ENCODE results near the gene FAM149A. TPM values are rescaled to one million over a fixed set of nuclear protein-coding genes. Genes with fewer than 3 reads are reported as not detected.

The FAM149A gene
- total and polyA plus RNA-seq, 10 donors, result 0.61 to 7.3 (median 3.2) TPM

DNA sequence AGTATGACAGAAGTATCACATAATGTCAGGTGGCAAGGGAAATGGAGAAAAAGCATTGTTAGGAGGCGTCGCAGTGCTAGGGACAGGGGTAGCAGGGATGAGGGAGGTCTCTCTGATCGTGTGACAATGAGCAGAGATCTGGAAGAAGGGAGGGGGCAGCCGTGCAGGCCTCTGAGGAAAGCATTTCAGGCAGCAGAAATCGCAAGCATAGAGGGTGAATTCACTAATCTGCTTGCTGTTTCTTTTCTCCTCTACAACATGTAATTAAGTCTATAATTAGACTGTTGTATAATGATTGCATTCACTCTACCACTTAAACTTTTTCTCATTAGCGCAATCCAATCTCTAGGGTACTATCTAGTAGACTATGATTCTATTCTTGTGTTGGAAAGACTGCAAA is 96.0 kb downstream of the FAM149A start:
- H3K27ac ChIP-seq, result no peak overlapping the region
- H3K36me3 ChIP-seq, result peaks cover 0 to 30% (median 4%) of the 10 kb centered on the region in 6 donors
- peaks cover 0 to 35% (median 9%) of the 10 kb centered on the region in 6 donors for H3K4me1 ChIP-seq
- H3K4me3 ChIP-seq, result no peak overlapping the region
- no peaks in the 10 kb centered on the region for H3K9me3 ChIP-seq
- WGBS, 5 donors, result 88 to 95% (median 91%) methylated on average over 6 of the region's 6 CpGs
- H3K27me3 ChIP-seq (replicated peaks in 1 of 7), result no peaks in the 10 kb centered on the region
- no peak for DNase-seq
- intact Hi-C loops (cut with DNase I; ENCODE audit: low total_unique reads), result no loop called here
- TF ChIP-seq POLR2A (IDR thresholded peaks at IDR 0.05) (no peak), POLR2AphosphoS5 (IDR thresholded peaks at IDR 0.05) (no peak)
- TF ChIP-seq, protein P1, sequence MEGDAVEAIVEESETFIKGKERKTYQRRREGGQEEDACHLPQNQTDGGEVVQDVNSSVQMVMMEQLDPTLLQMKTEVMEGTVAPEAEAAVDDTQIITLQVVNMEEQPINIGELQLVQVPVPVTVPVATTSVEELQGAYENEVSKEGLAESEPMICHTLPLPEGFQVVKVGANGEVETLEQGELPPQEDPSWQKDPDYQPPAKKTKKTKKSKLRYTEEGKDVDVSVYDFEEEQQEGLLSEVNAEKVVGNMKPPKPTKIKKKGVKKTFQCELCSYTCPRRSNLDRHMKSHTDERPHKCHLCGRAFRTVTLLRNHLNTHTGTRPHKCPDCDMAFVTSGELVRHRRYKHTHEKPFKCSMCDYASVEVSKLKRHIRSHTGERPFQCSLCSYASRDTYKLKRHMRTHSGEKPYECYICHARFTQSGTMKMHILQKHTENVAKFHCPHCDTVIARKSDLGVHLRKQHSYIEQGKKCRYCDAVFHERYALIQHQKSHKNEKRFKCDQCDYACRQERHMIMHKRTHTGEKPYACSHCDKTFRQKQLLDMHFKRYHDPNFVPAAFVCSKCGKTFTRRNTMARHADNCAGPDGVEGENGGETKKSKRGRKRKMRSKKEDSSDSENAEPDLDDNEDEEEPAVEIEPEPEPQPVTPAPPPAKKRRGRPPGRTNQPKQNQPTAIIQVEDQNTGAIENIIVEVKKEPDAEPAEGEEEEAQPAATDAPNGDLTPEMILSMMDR (IDR thresholded peaks at IDR 0.05 in 8 of 11, conservative IDR thresholded peaks at IDR 0.05 in 3 of 11), result no peak

DNA sequence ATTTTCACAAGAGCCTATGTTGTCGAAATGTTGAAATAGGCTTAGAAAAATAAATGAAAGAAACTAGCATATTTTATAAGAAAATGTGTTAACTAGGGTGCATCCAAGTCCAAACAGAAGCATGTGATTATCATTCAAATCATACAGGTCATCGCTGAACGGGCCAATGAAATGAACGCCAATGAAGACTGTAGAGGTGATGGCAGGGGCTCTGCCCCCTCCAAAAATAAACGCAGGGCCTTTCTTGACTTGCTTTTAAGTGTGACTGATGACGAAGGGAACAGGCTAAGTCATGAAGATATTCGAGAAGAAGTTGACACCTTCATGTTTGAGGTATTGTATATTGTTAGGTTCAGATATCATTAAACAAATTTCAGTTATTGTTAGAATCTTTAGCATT is 96.5 kb downstream of the FAM149A start:
- Histone ChIP-seq H3K4me1 (peaks cover 0 to 35% (median 9%) of the 10 kb centered on the region in 6 donors), H3K9me3 (no peaks in the 10 kb centered on the region), H3K4me3 (no peak overlapping the region), H3K27me3 (replicated peaks in 1 of 7) (no peaks in the 10 kb centered on the region), H3K27ac (no peak overlapping the region), H3K36me3 (peaks cover 0 to 25% (median 2%) of the 10 kb centered on the region in 6 donors)
- WGBS, 5 donors, result 90 to 95% (median 93%) methylated on average over 7 of the region's 7 CpGs
- no peak for DNase-seq
- TF ChIP-seq POLR2A (IDR thresholded peaks at IDR 0.05) (no peak), POLR2AphosphoS5 (IDR thresholded peaks at IDR 0.05) (no peak)
- TF ChIP-seq, protein P1 (IDR thresholded peaks at IDR 0.05 in 8 of 11, conservative IDR thresholded peaks at IDR 0.05 in 3 of 11), result no peak
- intact Hi-C loops (cut with DNase I; ENCODE audit: low total_unique reads), result no loop called here

DNA sequence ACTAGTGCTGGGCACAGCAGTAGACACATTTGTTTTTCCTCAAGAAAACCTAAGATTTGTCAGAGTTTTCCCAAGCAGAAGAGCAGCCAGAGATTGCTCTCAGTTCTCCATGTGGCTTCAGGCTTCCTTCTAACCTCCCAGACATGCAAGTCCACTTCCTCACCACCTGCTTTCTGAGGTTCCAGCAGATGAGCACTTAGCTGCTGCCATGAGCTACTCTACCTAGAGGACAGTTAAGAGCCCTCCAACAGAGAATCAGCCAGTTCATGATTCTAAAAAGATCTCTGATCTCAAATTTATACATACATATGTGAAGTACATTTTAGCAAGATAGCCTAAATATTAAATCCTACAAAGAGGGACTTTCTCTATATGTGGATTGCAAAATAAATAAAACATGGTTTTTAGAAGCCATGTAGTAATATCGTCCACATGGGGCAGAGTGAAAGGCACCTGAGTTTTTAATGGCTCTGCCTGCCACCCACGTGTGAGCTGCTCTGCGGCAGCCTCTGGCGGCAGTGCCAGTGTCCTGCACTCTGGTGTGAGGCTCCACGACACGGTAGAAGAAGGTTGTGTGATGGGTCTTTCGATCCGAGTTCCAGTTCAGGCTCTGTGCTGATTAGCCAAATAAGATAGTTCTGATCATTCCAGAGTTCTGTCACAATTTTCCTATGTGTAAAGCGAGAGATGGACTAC is 97.2 kb downstream of the FAM149A start:
- DNase-seq, result peak; percentile 87
- 41 to 65% (median 49%) methylated on average over 9 of the region's 9 CpGs for WGBS, 5 donors
- intact Hi-C loops (cut with DNase I; ENCODE audit: low total_unique reads), result no loop called here

More for the DNA sequence above, 97.2 kb downstream of the FAM149A start:
- Histone ChIP-seq H3K4me3 (no peak overlapping the region), H3K9me3 (no peaks in the 10 kb centered on the region), H3K27me3 (replicated peaks in 1 of 7) (no peaks in the 10 kb centered on the region), H3K27ac (peak overlapping the region in 3 of 8 donors; percentile 11 to 53 (median 33)), H3K36me3 (peaks cover 0 to 21% (median 2%) of the 10 kb centered on the region in 6 donors), H3K4me1 (peaks cover 0 to 35% (median 9%) of the 10 kb centered on the region in 6 donors)
- TF ChIP-seq, protein P1 (IDR thresholded peaks at IDR 0.05 in 8 of 11, conservative IDR thresholded peaks at IDR 0.05 in 3 of 11), result peak; percentile 34 to 79 (median 62)
- TF ChIP-seq POLR2A (IDR thresholded peaks at IDR 0.05) (no peak), POLR2AphosphoS5 (IDR thresholded peaks at IDR 0.05) (peak in 2 of 3 donors; percentile 21 to 37)

All from spleen (tissue), 11 donors.